ENCODE data around the gene CHD6. TPM values are rescaled to one million over a fixed set of nuclear protein-coding genes. Genes with fewer than 3 reads are reported as not detected.

Gene CHD6
- total RNA-seq, 1 experiment from 2014 or later, result 46.7 TPM

GRCh38 chr20:41392871-41393704 lies 225.1 kb downstream of the CHD6 start:
- Histone ChIP-seq H3K36me3 (ENCODE audit: insufficient read depth, low read length, poor library complexity, severe bottlenecking) (no peaks in the 10 kb centered on the region), H3K4me3 (ENCODE audit: low read depth, low read length, poor library complexity, severe bottlenecking) (no peak overlapping the region), H3K27ac (ENCODE audit: low read depth, low read length, poor library complexity, severe bottlenecking) (no peak overlapping the region), H3K27me3 (replicated peaks; ENCODE audit: insufficient read depth, low read depth, low read length, poor library complexity) (no peaks in the 10 kb centered on the region), H3K4me1 (ENCODE audit: insufficient read depth, low read length, poor library complexity, severe bottlenecking) (no peaks in the 10 kb centered on the region), H3K9me3 (ENCODE audit: low read depth, low read length, poor library complexity, severe bottlenecking) (no peaks in the 10 kb centered on the region)
- no peak for TF ChIP-seq EZH2 (IDR thresholded peaks at IDR 0.05; ENCODE audit: borderline replicate concordance, low read depth, low read length, poor library complexity, severe bottlenecking)
- TF ChIP-seq, protein P1, sequence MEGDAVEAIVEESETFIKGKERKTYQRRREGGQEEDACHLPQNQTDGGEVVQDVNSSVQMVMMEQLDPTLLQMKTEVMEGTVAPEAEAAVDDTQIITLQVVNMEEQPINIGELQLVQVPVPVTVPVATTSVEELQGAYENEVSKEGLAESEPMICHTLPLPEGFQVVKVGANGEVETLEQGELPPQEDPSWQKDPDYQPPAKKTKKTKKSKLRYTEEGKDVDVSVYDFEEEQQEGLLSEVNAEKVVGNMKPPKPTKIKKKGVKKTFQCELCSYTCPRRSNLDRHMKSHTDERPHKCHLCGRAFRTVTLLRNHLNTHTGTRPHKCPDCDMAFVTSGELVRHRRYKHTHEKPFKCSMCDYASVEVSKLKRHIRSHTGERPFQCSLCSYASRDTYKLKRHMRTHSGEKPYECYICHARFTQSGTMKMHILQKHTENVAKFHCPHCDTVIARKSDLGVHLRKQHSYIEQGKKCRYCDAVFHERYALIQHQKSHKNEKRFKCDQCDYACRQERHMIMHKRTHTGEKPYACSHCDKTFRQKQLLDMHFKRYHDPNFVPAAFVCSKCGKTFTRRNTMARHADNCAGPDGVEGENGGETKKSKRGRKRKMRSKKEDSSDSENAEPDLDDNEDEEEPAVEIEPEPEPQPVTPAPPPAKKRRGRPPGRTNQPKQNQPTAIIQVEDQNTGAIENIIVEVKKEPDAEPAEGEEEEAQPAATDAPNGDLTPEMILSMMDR (conservative IDR thresholded peaks at IDR 0.05; ENCODE audit: low read depth, low read length), result no peak
- no peak for DNase-seq (ENCODE audit: low spot score)
- POLR2A ChIA-PET (ENCODE audit: low non-redundant PET), result no interaction called here
- intact Hi-C loops (cut with micrococcal nuclease; ENCODE audit: unreplicated experiment), result no loop called here
- BruUV-seq (replicated peaks), result no TSS peak
- CTCF ChIA-PET, result no interaction called here

- no peak for DNase-seq (ENCODE audit: low spot score)
- Histone ChIP-seq H3K9me3 (ENCODE audit: low read depth, low read length, poor library complexity, severe bottlenecking) (no peaks in the 10 kb centered on the region), H3K4me1 (ENCODE audit: insufficient read depth, low read length, poor library complexity, severe bottlenecking) (no peaks in the 10 kb centered on the region), H3K27ac (ENCODE audit: low read depth, low read length, poor library complexity, severe bottlenecking) (no peak overlapping the region), H3K27me3 (replicated peaks; ENCODE audit: insufficient read depth, low read depth, low read length, poor library complexity) (no peaks in the 10 kb centered on the region), H3K4me3 (ENCODE audit: low read depth, low read length, poor library complexity, severe bottlenecking) (no peak overlapping the region), H3K36me3 (ENCODE audit: insufficient read depth, low read length, poor library complexity, severe bottlenecking) (no peaks in the 10 kb centered on the region)
- CTCF ChIA-PET, result no interaction called here
- no TSS peak for BruUV-seq (replicated peaks)
- POLR2A ChIA-PET (ENCODE audit: low non-redundant PET), result no interaction called here
- TF ChIP-seq, protein P1 (conservative IDR thresholded peaks at IDR 0.05; ENCODE audit: low read depth, low read length), result no peak
- TF ChIP-seq EZH2 (IDR thresholded peaks at IDR 0.05; ENCODE audit: borderline replicate concordance, low read depth, low read length, poor library complexity, severe bottlenecking), result no peak
- intact Hi-C loops (cut with micrococcal nuclease; ENCODE audit: unreplicated experiment), result no loop called here
Measured at GRCh38 chr20:41392295-41392694, 225.9 kb downstream of the CHD6 start.

DNA sequence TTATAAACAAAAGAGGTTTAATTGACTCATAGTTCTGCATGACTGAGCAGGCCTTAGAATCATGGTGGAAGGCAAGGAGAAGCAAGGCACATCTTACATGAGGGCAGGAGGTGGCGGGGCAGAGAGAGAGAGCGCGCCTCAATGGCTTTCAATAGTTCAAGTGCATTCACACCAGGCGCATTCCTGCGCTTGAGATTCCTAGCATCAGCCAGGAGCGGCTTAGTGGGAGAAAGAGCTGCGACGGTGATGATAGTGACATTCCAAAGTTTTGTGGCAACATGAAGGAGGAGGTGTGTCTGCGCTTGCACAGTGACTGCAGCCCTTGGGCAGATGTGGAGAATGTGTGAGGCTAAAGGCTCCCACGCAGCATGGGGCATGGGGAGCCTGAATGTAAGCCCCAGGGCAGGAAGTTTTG lies 226.6 kb downstream of the CHD6 start:
- POLR2A ChIA-PET (ENCODE audit: low non-redundant PET), result no interaction called here
- Histone ChIP-seq H3K9me3 (ENCODE audit: low read depth, low read length, poor library complexity, severe bottlenecking) (no peaks in the 10 kb centered on the region), H3K4me3 (ENCODE audit: low read depth, low read length, poor library complexity, severe bottlenecking) (no peak overlapping the region), H3K4me1 (ENCODE audit: insufficient read depth, low read length, poor library complexity, severe bottlenecking) (no peaks in the 10 kb centered on the region), H3K27ac (ENCODE audit: low read depth, low read length, poor library complexity, severe bottlenecking) (no peak overlapping the region), H3K27me3 (replicated peaks; ENCODE audit: insufficient read depth, low read depth, low read length, poor library complexity) (no peaks in the 10 kb centered on the region), H3K36me3 (ENCODE audit: insufficient read depth, low read length, poor library complexity, severe bottlenecking) (no peaks in the 10 kb centered on the region)
- TF ChIP-seq EZH2 (IDR thresholded peaks at IDR 0.05; ENCODE audit: borderline replicate concordance, low read depth, low read length, poor library complexity, severe bottlenecking), result no peak
- TF ChIP-seq, protein P1 (conservative IDR thresholded peaks at IDR 0.05; ENCODE audit: low read depth, low read length), result no peak
- intact Hi-C loops (cut with micrococcal nuclease; ENCODE audit: unreplicated experiment), result no loop called here
- no peak for DNase-seq (ENCODE audit: low spot score)
- no TSS peak for BruUV-seq (replicated peaks)
- CTCF ChIA-PET, result no interaction called here

Data from A673 (cell line).